ENCODE data around the gene NLGN4X.

The NLGN4X gene

DNA sequence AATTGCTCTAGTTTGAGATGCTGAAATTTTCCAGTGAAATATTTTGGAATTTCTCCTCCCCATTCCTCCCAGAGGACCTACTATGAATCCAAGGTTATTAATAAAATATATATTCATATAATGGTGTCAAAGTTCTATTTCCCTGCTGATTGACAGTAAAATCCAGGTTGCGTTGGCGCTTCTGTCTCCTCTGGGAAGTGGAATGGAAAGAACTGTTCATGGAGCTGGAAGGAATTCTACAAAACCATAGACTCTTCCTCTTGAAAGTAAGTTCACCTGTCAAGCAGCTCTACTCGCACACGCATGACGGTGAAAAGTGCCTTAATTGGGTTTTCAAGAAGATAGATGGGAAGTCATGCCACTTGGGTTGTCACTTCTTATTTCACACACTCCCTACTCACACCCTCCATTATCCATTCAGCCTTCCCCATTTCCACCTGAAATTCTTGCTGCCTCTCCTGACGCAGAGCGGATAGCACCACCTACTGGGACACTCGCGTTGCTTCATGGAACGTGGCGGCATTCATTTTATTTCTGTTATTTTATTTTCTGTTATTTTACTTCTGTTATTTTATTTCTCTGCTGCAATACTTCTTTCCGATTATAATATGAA lies 351.6 kb downstream of the NLGN4X start:
- H3K9me3 ChIP-seq (ENCODE audit: insufficient read depth, low read length) = no peaks in the 10 kb centered on the region
- TF ChIP-seq, protein P1, sequence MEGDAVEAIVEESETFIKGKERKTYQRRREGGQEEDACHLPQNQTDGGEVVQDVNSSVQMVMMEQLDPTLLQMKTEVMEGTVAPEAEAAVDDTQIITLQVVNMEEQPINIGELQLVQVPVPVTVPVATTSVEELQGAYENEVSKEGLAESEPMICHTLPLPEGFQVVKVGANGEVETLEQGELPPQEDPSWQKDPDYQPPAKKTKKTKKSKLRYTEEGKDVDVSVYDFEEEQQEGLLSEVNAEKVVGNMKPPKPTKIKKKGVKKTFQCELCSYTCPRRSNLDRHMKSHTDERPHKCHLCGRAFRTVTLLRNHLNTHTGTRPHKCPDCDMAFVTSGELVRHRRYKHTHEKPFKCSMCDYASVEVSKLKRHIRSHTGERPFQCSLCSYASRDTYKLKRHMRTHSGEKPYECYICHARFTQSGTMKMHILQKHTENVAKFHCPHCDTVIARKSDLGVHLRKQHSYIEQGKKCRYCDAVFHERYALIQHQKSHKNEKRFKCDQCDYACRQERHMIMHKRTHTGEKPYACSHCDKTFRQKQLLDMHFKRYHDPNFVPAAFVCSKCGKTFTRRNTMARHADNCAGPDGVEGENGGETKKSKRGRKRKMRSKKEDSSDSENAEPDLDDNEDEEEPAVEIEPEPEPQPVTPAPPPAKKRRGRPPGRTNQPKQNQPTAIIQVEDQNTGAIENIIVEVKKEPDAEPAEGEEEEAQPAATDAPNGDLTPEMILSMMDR (IDR thresholded peaks at IDR 0.05; ENCODE audit: low read depth, low read length) = no peak
- no peak for TF ChIP-seq EZH2phosphoT487 (IDR thresholded peaks at IDR 0.05; ENCODE audit: low read depth)
- no peak overlapping the region for H3K4me2 ChIP-seq (ENCODE audit: low read length)
- H4K20me1 ChIP-seq (ENCODE audit: insufficient read depth, low read length) = no peaks in the 10 kb centered on the region
- H3K4me3 ChIP-seq (ENCODE audit: low read length) = no peak overlapping the region
- no peaks in the 10 kb centered on the region for H3K27me3 ChIP-seq (ENCODE audit: low read depth, low read length)
- no peaks in the 10 kb centered on the region for H3K4me1 ChIP-seq (ENCODE audit: low read length)
- H3K9ac ChIP-seq (ENCODE audit: low read length) = no peak overlapping the region
- H3K27ac ChIP-seq (ENCODE audit: low read length) = no peak overlapping the region
- H2AFZ ChIP-seq (ENCODE audit: low read depth, low read length) = no peak overlapping the region
- H3K79me2 ChIP-seq (ENCODE audit: low read length) = no peaks in the 10 kb centered on the region
- H3K36me3 ChIP-seq (replicated peaks; ENCODE audit: low read depth, low read length) = no peaks in the 10 kb centered on the region

DNA sequence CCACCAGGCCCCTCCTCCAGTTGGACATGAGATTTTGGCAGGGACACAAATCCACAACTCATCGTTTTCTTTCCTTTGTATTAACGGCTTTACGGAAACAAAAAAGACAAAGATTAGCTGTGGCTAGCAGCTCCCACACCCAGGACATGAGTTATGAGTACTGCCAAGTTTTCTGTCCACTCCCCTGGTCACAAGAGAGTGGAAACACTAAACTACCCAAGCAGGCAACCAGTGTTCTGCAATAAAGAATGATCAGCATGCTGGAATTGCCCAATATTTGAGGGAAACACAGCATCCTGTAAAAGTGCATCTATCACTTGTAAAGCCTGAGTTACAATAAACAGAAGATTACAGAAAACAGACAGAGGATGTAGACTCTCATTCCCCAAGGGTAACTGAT lies 358.4 kb downstream of the NLGN4X start:
- H4K20me1 ChIP-seq (ENCODE audit: insufficient read depth, low read length) = no peaks in the 10 kb centered on the region
- H3K27ac ChIP-seq (ENCODE audit: low read length) = no peak overlapping the region
- no peak overlapping the region for H3K4me3 ChIP-seq (ENCODE audit: low read length)
- no peak overlapping the region for H3K9ac ChIP-seq (ENCODE audit: low read length)
- H3K79me2 ChIP-seq (ENCODE audit: low read length) = no peaks in the 10 kb centered on the region
- TF ChIP-seq EZH2phosphoT487 (IDR thresholded peaks at IDR 0.05; ENCODE audit: low read depth) = no peak
- TF ChIP-seq, protein P1 (IDR thresholded peaks at IDR 0.05; ENCODE audit: low read depth, low read length) = no peak
- no peak overlapping the region for H2AFZ ChIP-seq (ENCODE audit: low read depth, low read length)
- H3K4me1 ChIP-seq (ENCODE audit: low read length) = no peaks in the 10 kb centered on the region
- no peaks in the 10 kb centered on the region for H3K36me3 ChIP-seq (replicated peaks; ENCODE audit: low read depth, low read length)
- H3K27me3 ChIP-seq (ENCODE audit: low read depth, low read length) = no peaks in the 10 kb centered on the region
- H3K4me2 ChIP-seq (ENCODE audit: low read length) = no peak overlapping the region
- H3K9me3 ChIP-seq (ENCODE audit: insufficient read depth, low read length) = no peaks in the 10 kb centered on the region

DNA sequence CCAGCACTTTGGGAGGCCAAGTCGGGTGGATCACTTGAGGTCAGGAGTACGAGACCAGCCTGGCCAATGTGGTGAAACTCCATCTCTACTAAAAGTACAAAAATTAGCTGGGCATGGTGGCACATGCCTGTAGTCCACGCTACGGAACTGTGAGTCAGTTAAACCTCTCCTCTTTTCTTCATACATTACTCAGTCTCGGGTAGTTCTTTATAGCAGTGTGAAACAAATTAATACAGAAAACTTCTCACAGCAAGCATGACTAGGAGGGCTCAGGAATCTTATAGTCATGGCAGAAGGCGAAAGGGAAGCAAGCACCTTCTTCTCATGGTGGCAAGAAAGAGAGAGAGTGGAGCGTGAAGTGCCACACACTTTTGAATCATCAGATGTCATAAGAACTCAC lies 358.9 kb downstream of the NLGN4X start:
- no peak for TF ChIP-seq EZH2phosphoT487 (IDR thresholded peaks at IDR 0.05; ENCODE audit: low read depth)
- TF ChIP-seq, protein P1 (IDR thresholded peaks at IDR 0.05; ENCODE audit: low read depth, low read length) = no peak
- Histone ChIP-seq H3K36me3 (replicated peaks; ENCODE audit: low read depth, low read length) (no peaks in the 10 kb centered on the region), H3K4me3 (ENCODE audit: low read length) (no peak overlapping the region), H2AFZ (ENCODE audit: low read depth, low read length) (no peak overlapping the region), H3K4me2 (ENCODE audit: low read length) (no peak overlapping the region), H3K79me2 (ENCODE audit: low read length) (no peaks in the 10 kb centered on the region), H3K4me1 (ENCODE audit: low read length) (no peaks in the 10 kb centered on the region), H3K9me3 (ENCODE audit: insufficient read depth, low read length) (no peaks in the 10 kb centered on the region), H3K9ac (ENCODE audit: low read length) (no peak overlapping the region), H3K27me3 (ENCODE audit: low read depth, low read length) (no peaks in the 10 kb centered on the region), H3K27ac (ENCODE audit: low read length) (no peak overlapping the region), H4K20me1 (ENCODE audit: insufficient read depth, low read length) (no peaks in the 10 kb centered on the region)

DNA sequence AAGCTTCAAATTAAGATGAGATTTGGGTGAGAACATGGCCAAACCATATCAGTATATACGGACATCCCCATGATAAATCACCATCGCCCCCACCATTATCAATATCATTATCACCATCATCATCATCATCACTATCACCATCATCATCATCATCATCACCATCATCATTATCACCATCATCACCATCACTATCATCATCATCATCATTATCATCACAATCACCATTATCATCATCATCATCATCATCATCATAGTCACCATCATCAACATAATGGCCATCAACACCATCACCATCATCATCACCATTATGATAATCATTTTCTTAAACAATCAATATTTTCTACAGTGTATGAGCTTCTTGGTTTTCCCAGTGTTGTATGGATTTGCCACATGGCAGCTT lies 360.9 kb downstream of the NLGN4X start:
- Histone ChIP-seq H3K36me3 (replicated peaks; ENCODE audit: low read depth, low read length) (no peaks in the 10 kb centered on the region), H2AFZ (ENCODE audit: low read depth, low read length) (no peak overlapping the region), H3K4me1 (ENCODE audit: low read length) (no peaks in the 10 kb centered on the region), H3K9ac (ENCODE audit: low read length) (no peak overlapping the region), H3K79me2 (ENCODE audit: low read length) (no peaks in the 10 kb centered on the region), H3K27me3 (ENCODE audit: low read depth, low read length) (no peaks in the 10 kb centered on the region), H3K4me3 (ENCODE audit: low read length) (no peak overlapping the region), H4K20me1 (ENCODE audit: insufficient read depth, low read length) (no peaks in the 10 kb centered on the region), H3K4me2 (ENCODE audit: low read length) (no peak overlapping the region), H3K27ac (ENCODE audit: low read length) (no peak overlapping the region), H3K9me3 (ENCODE audit: insufficient read depth, low read length) (no peaks in the 10 kb centered on the region)
- TF ChIP-seq EZH2phosphoT487 (IDR thresholded peaks at IDR 0.05; ENCODE audit: low read depth) = no peak
- TF ChIP-seq, protein P1 (IDR thresholded peaks at IDR 0.05; ENCODE audit: low read depth, low read length) = no peak
